Mammary epithelial cell (primary cell): ENCODE measurements around the gene GALNT13.

Experiments used
- CTCF ChIP-seq, 2 donors: IDR thresholded peaks in 1 of 2; conservative IDR thresholded peaks in 1 of 2; 2 replicates each; pipeline ENCODE4 v1.5.1; 2011 to 2012; ENCODE audit warnings: inconsistent platforms in 2 of 2, low read length in 2 of 2, mild to moderate bottlenecking in 2 of 2, control low read depth in 1 of 2, low read depth in 1 of 2; ENCODE audit not compliant: insufficient read depth in 1 of 2; ENCODE audit errors: extremely low read depth in 1 of 2
- EZH2 ChIP-seq: IDR thresholded peaks from 2 replicates; pipeline ENCODE4 v1.6.1; 2012; ENCODE audit warnings: low read length, inconsistent platforms, borderline replicate concordance

GRCh38 chr2:154437104-154437503 is 565.4 kb downstream of the GALNT13 start:
- TF ChIP-seq EZH2 (no peak), CTCF (conservative IDR thresholded peaks at IDR 0.05 in 1 of 2, IDR thresholded peaks at IDR 0.05 in 1 of 2; ENCODE audit: extremely low read depth in 1 of 2, insufficient read depth in 1 of 2, low read depth in 1 of 2, low read length in 2 of 2) (no peak)
